Peyer's patch (tissue), 4 donors: Measurements from ENCODE around the gene MGST2. TPM values are rescaled to one million over a fixed set of nuclear protein-coding genes. Genes with fewer than 3 reads are reported as not detected.

Source experiments
- DNase-seq, 3 donors: peaks; one replicate each; pipeline ENCODE4 v3.0.0-alpha.2; 2017 to 2019
- H3K27ac ChIP-seq, 4 donors: fragments of 200-600 bp; sonication (generic); one replicate each; pipeline ENCODE4 v1.5.1; 2016 to 2019
- H3K27me3 ChIP-seq, 2 donors: fragments of 200-600 bp; sonication (generic); one replicate each; pipeline ENCODE4 v1.5.1; 2019
- H3K36me3 ChIP-seq, 3 donors: fragments of 200-600 bp; sonication (generic); one replicate each; pipeline ENCODE4 v1.5.1; 2016 to 2019
- H3K4me1 ChIP-seq, 4 donors: fragments of 200-600 bp; sonication (generic); one replicate each; pipeline ENCODE4 v1.5.1; 2016 to 2019
- H3K4me3 ChIP-seq, 4 donors: fragments of 200-600 bp; sonication (generic); 1 replicate in 3 of 4; 2 replicates in 1 of 4; pipeline ENCODE4 v1.5.1; 2016 to 2019; ENCODE audit warnings: mild to moderate bottlenecking in 1 of 4
- H3K9me3 ChIP-seq, 4 donors: fragments of 200-600 bp; sonication (generic); one replicate each; pipeline ENCODE4 v1.5.1; 2016 to 2019; ENCODE audit warnings: mild to moderate bottlenecking in 1 of 4
- CTCF ChIP-seq, 6 experiments: fragments of 450-650 bp in 4 of 6; fragments of 200-600 bp in 2 of 6; sonication (generic) in 1 of 6; IDR thresholded peaks; one replicate each; pipeline ENCODE4 v1.5.1; 2017 to 2019; ENCODE audit warnings: antibody characterized with exemption in 6 of 6, mild to moderate bottlenecking in 3 of 6, moderate library complexity in 1 of 6
- POLR2A ChIP-seq, 2 donors: fragments of 450-650 bp; IDR thresholded peaks; one replicate each; pipeline ENCODE4 v1.5.1; 2017; ENCODE audit warnings: antibody characterized with exemption in 2 of 2, mild to moderate bottlenecking in 2 of 2, moderate library complexity in 2 of 2
- total RNA-seq, 4 donors: library from RNA; depleted of rRNA; stranded (reverse); fragments of >200 nt; gene quantifications; one replicate each; pipeline ENCODE4 v1.1.0, GENCODE V29; 2016

MGST2 gene
- total RNA-seq, 4 donors from 2014 or later, result 21.5 to 137 (median 83.4) TPM

GRCh38 chr4:139672732-139673131 is 7.1 kb downstream of the MGST2 start:
- no peaks in the 10 kb centered on the region for H3K4me1 ChIP-seq
- no peak overlapping the region for H3K27ac ChIP-seq
- peaks cover 0 to 16% (median 0%) of the 10 kb centered on the region in 3 donors for H3K36me3 ChIP-seq
- DNase-seq, result no peak
- no peak for TF ChIP-seq CTCF (IDR thresholded peaks at IDR 0.05)
- TF ChIP-seq POLR2A (IDR thresholded peaks at IDR 0.05), result no peak
- no peaks in the 10 kb centered on the region for H3K9me3 ChIP-seq
- H3K27me3 ChIP-seq, result no peaks in the 10 kb centered on the region
- no peak overlapping the region for H3K4me3 ChIP-seq

GRCh38 chr4:139674875-139675550 is 9.4 kb downstream of the MGST2 start:
- no peaks in the 10 kb centered on the region for H3K27me3 ChIP-seq
- TF ChIP-seq CTCF (IDR thresholded peaks at IDR 0.05) (no peak), POLR2A (IDR thresholded peaks at IDR 0.05) (no peak)
- peak overlapping the region in 2 of 4 donors; percentile 38 to 44 for H3K27ac ChIP-seq
- H3K9me3 ChIP-seq, result no peaks in the 10 kb centered on the region
- H3K4me3 ChIP-seq, result no peak overlapping the region
- no peak for DNase-seq
- peaks cover 0 to 38% (median 0%) of the 10 kb centered on the region in 3 donors for H3K36me3 ChIP-seq
- H3K4me1 ChIP-seq, result no peaks in the 10 kb centered on the region

- no peaks in the 10 kb centered on the region for H3K27me3 ChIP-seq
- no peak overlapping the region for H3K27ac ChIP-seq
- H3K36me3 ChIP-seq, result peaks cover 0 to 41% (median 0%) of the 10 kb centered on the region in 3 donors
Measured at GRCh38 chr4:139675651-139676050, 10.0 kb downstream of the MGST2 start.

GRCh38 chr4:139676365-139676764 is 10.7 kb downstream of the MGST2 start:
- Histone ChIP-seq H3K27ac (no peak overlapping the region), H3K27me3 (no peaks in the 10 kb centered on the region), H3K4me3 (no peak overlapping the region), H3K4me1 (no peaks in the 10 kb centered on the region), H3K36me3 (peaks cover 0 to 41% (median 0%) of the 10 kb centered on the region in 3 donors), H3K9me3 (no peaks in the 10 kb centered on the region)
- TF ChIP-seq POLR2A (IDR thresholded peaks at IDR 0.05) (no peak), CTCF (IDR thresholded peaks at IDR 0.05) (no peak)
- no peak for DNase-seq

More at GRCh38 chr4:139675651-139676050, 10.0 kb downstream of the MGST2 start:
- no peaks in the 10 kb centered on the region for H3K9me3 ChIP-seq
- no peak for TF ChIP-seq POLR2A (IDR thresholded peaks at IDR 0.05)
- TF ChIP-seq CTCF (IDR thresholded peaks at IDR 0.05), result no peak
- no peak overlapping the region for H3K4me3 ChIP-seq
- no peaks in the 10 kb centered on the region for H3K4me1 ChIP-seq
- no peak for DNase-seq

GRCh38 chr4:139676913-139677585 is 11.4 kb downstream of the MGST2 start:
- no peak for DNase-seq
- no peak for TF ChIP-seq POLR2A (IDR thresholded peaks at IDR 0.05)
- no peak for TF ChIP-seq CTCF (IDR thresholded peaks at IDR 0.05)
- no peak overlapping the region for H3K27ac ChIP-seq
- H3K36me3 ChIP-seq, result peaks cover 0 to 41% (median 0%) of the 10 kb centered on the region in 3 donors
- no peak overlapping the region for H3K4me3 ChIP-seq
- no peaks in the 10 kb centered on the region for H3K4me1 ChIP-seq
- H3K9me3 ChIP-seq, result no peaks in the 10 kb centered on the region
- H3K27me3 ChIP-seq, result no peaks in the 10 kb centered on the region
